Measurements from ENCODE around the gene RIPOR1. TPM values are rescaled to one million over a fixed set of nuclear protein-coding genes. Genes with fewer than 3 reads are reported as not detected.

Gene RIPOR1
- polyA plus RNA-seq, 1 of the 3 experiments (the other 2 are of a cell fraction) = 24.7 TPM

DNA sequence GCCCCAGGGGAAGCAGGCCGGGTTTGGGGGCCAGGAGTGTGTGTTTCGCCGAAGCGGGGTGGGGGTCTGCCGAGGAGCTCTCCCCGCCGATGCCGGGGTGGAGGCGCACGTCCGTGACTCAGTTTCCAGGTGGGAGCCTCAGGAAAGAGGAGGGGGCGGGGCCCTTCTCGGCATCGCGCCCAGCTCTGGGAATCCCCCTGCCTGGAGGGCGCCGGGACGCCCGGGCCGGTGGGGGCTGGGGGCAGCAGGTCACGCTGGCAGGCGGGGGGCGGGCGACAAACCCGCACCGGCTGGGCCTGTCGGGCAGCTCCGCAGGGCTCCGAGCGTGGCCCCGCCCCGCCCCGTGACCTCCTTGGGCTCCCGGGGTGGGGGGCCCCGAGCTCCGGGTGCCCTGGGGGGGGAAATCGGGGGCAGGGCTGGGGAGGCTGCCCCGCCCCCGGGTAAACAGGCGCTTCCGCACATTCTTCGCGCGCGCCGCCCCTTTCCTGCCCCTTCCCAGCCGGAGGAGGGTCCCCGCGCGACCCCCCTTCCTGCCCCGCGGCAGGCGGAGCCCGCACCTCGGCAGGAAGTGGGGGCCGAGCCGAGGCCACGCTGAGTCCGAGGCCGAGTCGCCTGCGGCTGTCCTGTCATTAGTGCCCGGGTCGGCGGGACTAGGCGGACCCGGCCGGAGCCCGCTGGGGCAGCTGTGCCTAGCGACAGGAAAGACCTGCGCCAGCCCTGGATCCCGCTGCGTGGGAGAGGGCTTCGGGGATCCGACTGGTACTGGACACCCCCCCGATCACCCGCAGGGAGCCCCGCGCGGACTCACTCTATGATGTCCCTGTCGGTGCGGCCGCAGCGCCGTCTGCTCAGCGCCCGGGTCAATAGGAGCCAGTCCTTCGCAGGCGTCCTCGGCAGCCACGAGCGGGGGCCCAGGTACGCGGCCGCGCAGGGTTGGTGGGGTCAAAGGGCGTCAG, 9.3 kb downstream of the RIPOR1 start:
- WGBS (ENCODE audit: low lambda C conversion rate) = 20% methylated on average over 2 of the region's 97 CpGs
- Histone ChIP-seq H3K4me3 (ENCODE audit: low read depth in 2 of 2, low read length in 1 of 2) (peak overlapping the region; percentile 52 to 71), H3K79me2 (ENCODE audit: insufficient read depth) (peaks cover 73% of the 10 kb centered on the region), H3K9me3 (no peaks in the 10 kb centered on the region), H2AFZ (ENCODE audit: low read depth) (no peak overlapping the region), H3K4me2 (peak overlapping the region; percentile 98), H3K9ac (peak overlapping the region; percentile 80), H3K9me2 (no peaks in the 10 kb centered on the region), H3K36me3 (replicated peaks in 1 of 2; ENCODE audit: control insufficient read depth in 1 of 2, insufficient read depth in 2 of 2, low read length in 1 of 2) (peaks cover 22 to 28% of the 10 kb centered on the region in 2 experiments), H3K4me1 (ENCODE audit: control insufficient read depth in 1 of 2, insufficient read depth in 2 of 2, low read depth in 1 of 2, low read length in 1 of 2) (peaks cover 0 to 6% of the 10 kb centered on the region in 2 experiments; a peak in 1 of 4 replicates), H4K20me1 (ENCODE audit: insufficient read depth) (peaks cover 83% of the 10 kb centered on the region), H3K27ac (ENCODE audit: low read depth in 2 of 2, low read length in 1 of 2) (peak overlapping the region in 1 of 2 experiments; percentile 47; a peak in 2 of 4 replicates), H3K27me3 (ENCODE audit: insufficient read depth) (no peaks in the 10 kb centered on the region), H3F3A (replicated peaks; ENCODE audit: insufficient read depth) (peaks cover 12% of the 10 kb centered on the region)
- POLR2A ChIA-PET = interaction anchor here (0.7 to 1.8 kb wide), 3 partner anchors 9 to 26 kb away, joined by 3 to 5 read pairs (median 3); partner anchors contain the start of gene RIPOR1
- no peak for TF ChIP-seq CHD2 (IDR thresholded peaks at IDR 0.05; ENCODE audit: low read length, partially characterized antibody)
- TF ChIP-seq, protein P1, sequence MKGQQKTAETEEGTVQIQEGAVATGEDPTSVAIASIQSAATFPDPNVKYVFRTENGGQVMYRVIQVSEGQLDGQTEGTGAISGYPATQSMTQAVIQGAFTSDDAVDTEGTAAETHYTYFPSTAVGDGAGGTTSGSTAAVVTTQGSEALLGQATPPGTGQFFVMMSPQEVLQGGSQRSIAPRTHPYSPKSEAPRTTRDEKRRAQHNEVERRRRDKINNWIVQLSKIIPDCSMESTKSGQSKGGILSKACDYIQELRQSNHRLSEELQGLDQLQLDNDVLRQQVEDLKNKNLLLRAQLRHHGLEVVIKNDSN (IDR thresholded peaks at IDR 0.05; ENCODE audit: borderline replicate concordance, low read depth) = 0 out of 2 replicates have a peak, but pooled peaks have one; percentile 16
- CTCF ChIA-PET = interaction anchor here (0.7 to 5.5 kb wide), 11 partner anchors 9 to 107 kb away, joined by 3 to 72 read pairs (median 4); partner anchors contain the start of gene CARMIL2
- peak; percentile 85 for DNase-seq

DNA sequence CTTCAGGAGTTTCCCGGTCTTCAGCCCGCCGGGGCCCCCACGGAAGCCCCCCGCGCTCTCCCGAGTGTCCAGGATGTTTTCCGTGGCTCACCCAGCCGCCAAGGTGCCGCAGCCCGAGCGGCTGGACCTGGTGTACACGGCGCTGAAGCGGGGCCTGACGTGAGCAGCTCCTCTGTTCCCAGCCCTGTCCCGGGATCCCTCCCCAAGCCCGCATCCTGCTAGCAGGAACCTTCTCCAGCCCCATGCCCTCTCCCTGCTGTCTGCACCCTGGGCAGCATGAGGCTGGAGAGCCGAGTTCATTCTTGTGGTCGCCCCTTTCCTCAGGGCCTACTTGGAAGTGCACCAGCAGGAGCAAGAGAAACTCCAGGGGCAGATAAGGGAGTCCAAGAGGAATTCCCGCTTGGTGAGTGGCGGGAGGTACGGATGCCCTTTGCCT, 10.1 kb downstream of the RIPOR1 start:
- Histone ChIP-seq H3K27ac (ENCODE audit: low read depth in 2 of 2, low read length in 1 of 2) (no peak overlapping the region), H3K9me2 (no peaks in the 10 kb centered on the region), H2AFZ (ENCODE audit: low read depth) (no peak overlapping the region), H3K4me2 (peak overlapping the region; percentile 98; the same call in 1 of the 2 replicates), H3K79me2 (ENCODE audit: insufficient read depth) (peaks cover 66% of the 10 kb centered on the region), H3K4me1 (ENCODE audit: control insufficient read depth in 1 of 2, insufficient read depth in 2 of 2, low read depth in 1 of 2, low read length in 1 of 2) (peaks cover 0 to 3% of the 10 kb centered on the region in 2 experiments; a peak in 1 of 4 replicates), H3K9me3 (no peaks in the 10 kb centered on the region), H3F3A (replicated peaks; ENCODE audit: insufficient read depth) (peaks cover 12% of the 10 kb centered on the region), H3K9ac (no peak overlapping the region), H4K20me1 (ENCODE audit: insufficient read depth) (peaks cover 83% of the 10 kb centered on the region), H3K36me3 (replicated peaks in 1 of 2; ENCODE audit: control insufficient read depth in 1 of 2, insufficient read depth in 2 of 2, low read length in 1 of 2) (peaks cover 24 to 34% of the 10 kb centered on the region in 2 experiments), H3K27me3 (ENCODE audit: insufficient read depth) (no peaks in the 10 kb centered on the region), H3K4me3 (ENCODE audit: low read depth in 2 of 2, low read length in 1 of 2) (no peak overlapping the region)
- TF ChIP-seq SIN3A (IDR thresholded peaks at IDR 0.05; ENCODE audit: borderline replicate concordance, low read depth, low read length) = no peak
- no peak for TF ChIP-seq TAF1 (IDR thresholded peaks at IDR 0.05; ENCODE audit: borderline replicate concordance, low read depth, low read length)
- TF ChIP-seq GATA2 (CRISPR knock-in tag; IDR thresholded peaks at IDR 0.05) = no peak
- TF ChIP-seq, protein P2, sequence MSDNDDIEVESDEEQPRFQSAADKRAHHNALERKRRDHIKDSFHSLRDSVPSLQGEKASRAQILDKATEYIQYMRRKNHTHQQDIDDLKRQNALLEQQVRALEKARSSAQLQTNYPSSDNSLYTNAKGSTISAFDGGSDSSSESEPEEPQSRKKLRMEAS (IDR thresholded peaks at IDR 0.05; ENCODE audit: low read depth) = no peak
- TF ChIP-seq, protein P3, sequence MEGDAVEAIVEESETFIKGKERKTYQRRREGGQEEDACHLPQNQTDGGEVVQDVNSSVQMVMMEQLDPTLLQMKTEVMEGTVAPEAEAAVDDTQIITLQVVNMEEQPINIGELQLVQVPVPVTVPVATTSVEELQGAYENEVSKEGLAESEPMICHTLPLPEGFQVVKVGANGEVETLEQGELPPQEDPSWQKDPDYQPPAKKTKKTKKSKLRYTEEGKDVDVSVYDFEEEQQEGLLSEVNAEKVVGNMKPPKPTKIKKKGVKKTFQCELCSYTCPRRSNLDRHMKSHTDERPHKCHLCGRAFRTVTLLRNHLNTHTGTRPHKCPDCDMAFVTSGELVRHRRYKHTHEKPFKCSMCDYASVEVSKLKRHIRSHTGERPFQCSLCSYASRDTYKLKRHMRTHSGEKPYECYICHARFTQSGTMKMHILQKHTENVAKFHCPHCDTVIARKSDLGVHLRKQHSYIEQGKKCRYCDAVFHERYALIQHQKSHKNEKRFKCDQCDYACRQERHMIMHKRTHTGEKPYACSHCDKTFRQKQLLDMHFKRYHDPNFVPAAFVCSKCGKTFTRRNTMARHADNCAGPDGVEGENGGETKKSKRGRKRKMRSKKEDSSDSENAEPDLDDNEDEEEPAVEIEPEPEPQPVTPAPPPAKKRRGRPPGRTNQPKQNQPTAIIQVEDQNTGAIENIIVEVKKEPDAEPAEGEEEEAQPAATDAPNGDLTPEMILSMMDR (IDR thresholded peaks at IDR 0.05) = no peak
- no peak for TF ChIP-seq JUND (IDR thresholded peaks at IDR 0.05)
- TF ChIP-seq ELF1 (IDR thresholded peaks at IDR 0.05) = no peak
- no peak for TF ChIP-seq YY1 (IDR thresholded peaks at IDR 0.05; ENCODE audit: low read depth)
- no peak for TF ChIP-seq SMC3 (IDR thresholded peaks at IDR 0.05; ENCODE audit: low read depth, low read length)
- TF ChIP-seq, protein P1 (IDR thresholded peaks at IDR 0.05; ENCODE audit: borderline replicate concordance, low read depth) = no peak
- no peak for TF ChIP-seq GABPA (IDR thresholded peaks at IDR 0.05; ENCODE audit: low read depth)
- TF ChIP-seq, protein P4, sequence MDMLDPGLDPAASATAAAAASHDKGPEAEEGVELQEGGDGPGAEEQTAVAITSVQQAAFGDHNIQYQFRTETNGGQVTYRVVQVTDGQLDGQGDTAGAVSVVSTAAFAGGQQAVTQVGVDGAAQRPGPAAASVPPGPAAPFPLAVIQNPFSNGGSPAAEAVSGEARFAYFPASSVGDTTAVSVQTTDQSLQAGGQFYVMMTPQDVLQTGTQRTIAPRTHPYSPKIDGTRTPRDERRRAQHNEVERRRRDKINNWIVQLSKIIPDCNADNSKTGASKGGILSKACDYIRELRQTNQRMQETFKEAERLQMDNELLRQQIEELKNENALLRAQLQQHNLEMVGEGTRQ (IDR thresholded peaks at IDR 0.05; ENCODE audit: borderline replicate concordance, low read depth, low read length) = no peak
- no peak for TF ChIP-seq MEF2A (IDR thresholded peaks at IDR 0.05; ENCODE audit: borderline replicate concordance, low read depth)
- no peak for TF ChIP-seq CHD2 (IDR thresholded peaks at IDR 0.05; ENCODE audit: low read length, partially characterized antibody)
- no peak for TF ChIP-seq EP300 (IDR thresholded peaks at IDR 0.05; ENCODE audit: borderline replicate concordance in 1 of 2, low read depth in 1 of 2, low read length in 1 of 2)
- no peak for TF ChIP-seq MXI1 (IDR thresholded peaks at IDR 0.05; ENCODE audit: low read depth, low read length)
- no peak for TF ChIP-seq NFIC (IDR thresholded peaks at IDR 0.05; ENCODE audit: borderline replicate concordance)
- TF ChIP-seq FOXM1 (IDR thresholded peaks at IDR 0.05; ENCODE audit: low read depth) = no peak
- no peak for TF ChIP-seq FOSL2 (IDR thresholded peaks at IDR 0.05; ENCODE audit: borderline replicate concordance, low read depth)
- no peak for TF ChIP-seq POLR2AphosphoS5 (IDR thresholded peaks at IDR 0.05; ENCODE audit: low read depth, low read length)
- WGBS (ENCODE audit: low lambda C conversion rate) = 90% methylated on average over 8 of the region's 23 CpGs
- POLR2A ChIA-PET = interaction anchor here (1.8 kb wide), 1 partner anchor 13 kb away, joined by 3 read pairs; no protein-coding TSS in a partner anchor
- peak; percentile 38 for DNase-seq
- CTCF ChIA-PET = interaction anchor here (1.1 to 5.5 kb wide), 6 partner anchors 8 to 106 kb away, joined by 3 to 72 read pairs (median 8); partner anchors contain the start of gene CARMIL2

Measured in SK-N-SH (cell line).